RPMI7951 (cell line): Measurements from ENCODE around the gene TXNL1. TPM values are rescaled to one million over a fixed set of nuclear protein-coding genes. Genes with fewer than 3 reads are reported as not detected.
"Not testable (repeated sequence)": the region's sequence is repeated elsewhere in the genome, so short reads cannot be mapped to it uniquely, and the experiment has no call there.

Experiments used
- DNase-seq: peaks from one replicate; pipeline ENCODE4 v3.0.0-alpha.2; 2012; ENCODE audit warnings: low read depth
- total RNA-seq: library from RNA; depleted of rRNA; stranded (reverse); fragments of >200 nt; shearing (Covaris generic); gene quantifications from 2 replicates; pipeline ENCODE4 v1.2.3, GENCODE V29; 2014

TXNL1 gene
- total RNA-seq, 1 experiment from 2014 or later, result 78.3 TPM

GRCh38 chr18:56645415-56646016 is 7.1 kb upstream of the TXNL1 start:
- DNase-seq, result no peak

GRCh38 chr18:56643381-56643780 is 5.0 kb upstream of the TXNL1 start:
- no peak for DNase-seq

- DNase-seq, result peak; percentile 65
Observed at GRCh38 chr18:56641714-56642337, 3.4 kb upstream of the TXNL1 start.

- no peak for DNase-seq
Observed at GRCh38 chr18:56639571-56639970, 1.2 kb upstream of the TXNL1 start.

GRCh38 chr18:56639104-56639381 is 651 bp upstream of the TXNL1 start:
- peak; percentile 24 for DNase-seq

GRCh38 chr18:56637711-56638231 is 621 bp downstream of the TXNL1 start:
- no peak for DNase-seq

GRCh38 chr18:56637176-56637575 is 1.2 kb downstream of the TXNL1 start:
- no peak for DNase-seq

- no peak for DNase-seq
Observed at GRCh38 chr18:56635007-56635406, 3.4 kb downstream of the TXNL1 start.

GRCh38 chr18:56632070-56633022 is 6.0 kb downstream of the TXNL1 start:
- DNase-seq, result no peak

- DNase-seq, result no peak
Observed at GRCh38 chr18:56627991-56628390, 10.4 kb downstream of the TXNL1 start.

- DNase-seq, result no peak
Observed at GRCh38 chr18:56615738-56616520, 22.5 kb downstream of the TXNL1 start.

- DNase-seq, result no peak
Observed at GRCh38 chr18:56606618-56607017, 31.8 kb downstream of the TXNL1 start.

- no peak for DNase-seq
Observed at GRCh38 chr18:56598422-56598821, 40.0 kb downstream of the TXNL1 start.

GRCh38 chr18:56593906-56594305 is 44.5 kb downstream of the TXNL1 start:
- DNase-seq, result peak; percentile 31

GRCh38 chr18:56580026-56580425 is 58.4 kb downstream of the TXNL1 start:
- no peak for DNase-seq

- DNase-seq, result no peak
Observed at GRCh38 chr18:56579451-56579850, 58.9 kb downstream of the TXNL1 start.

- DNase-seq, result peak; percentile 5
Observed at GRCh38 chr18:56576826-56577573, 61.4 kb downstream of the TXNL1 start.

- DNase-seq, result peak; percentile 45
Observed at GRCh38 chr18:56575819-56576663, 62.4 kb downstream of the TXNL1 start.

GRCh38 chr18:56574861-56575260 is 63.5 kb downstream of the TXNL1 start:
- peak; percentile 13 for DNase-seq

GRCh38 chr18:56572267-56572666 is 66.1 kb downstream of the TXNL1 start:
- not testable (repeated sequence) for DNase-seq
